ENCODE measurements around the gene SERTAD2.

Gene SERTAD2

GRCh38 chr2:64608867-64609226 is 44.9 kb downstream of the SERTAD2 start:
- no peak for DNase-seq (ENCODE audit: low spot score)

GRCh38 chr2:64607381-64608304 is 46.1 kb downstream of the SERTAD2 start:
- DNase-seq (ENCODE audit: low spot score): no peak

GRCh38 chr2:64606479-64607363 is 47.0 kb downstream of the SERTAD2 start:
- DNase-seq (ENCODE audit: low spot score): peak; percentile 90

- no peak for DNase-seq (ENCODE audit: low spot score)
These were observed 47.7 kb downstream of the SERTAD2 start for GRCh38 chr2:64605991-64606478.

GRCh38 chr2:64605026-64605471 is 48.7 kb downstream of the SERTAD2 start:
- DNase-seq (ENCODE audit: low spot score): no peak

- DNase-seq (ENCODE audit: low spot score): no peak
These were observed 49.6 kb downstream of the SERTAD2 start for GRCh38 chr2:64604155-64604554.

- DNase-seq (ENCODE audit: low spot score): no peak
These were observed 51.3 kb downstream of the SERTAD2 start for GRCh38 chr2:64602436-64602835.

- no peak for DNase-seq (ENCODE audit: low spot score)
These were observed 51.8 kb downstream of the SERTAD2 start for GRCh38 chr2:64601785-64602391.

GRCh38 chr2:64601034-64601754 is 52.5 kb downstream of the SERTAD2 start:
- DNase-seq (ENCODE audit: low spot score): no peak

- DNase-seq (ENCODE audit: low spot score): no peak
These were observed 54.2 kb downstream of the SERTAD2 start for GRCh38 chr2:64599469-64599868.

GRCh38 chr2:64598226-64598625 is 55.5 kb downstream of the SERTAD2 start:
- DNase-seq (ENCODE audit: low spot score): no peak

GRCh38 chr2:64595397-64596176 is 58.1 kb downstream of the SERTAD2 start:
- DNase-seq (ENCODE audit: low spot score): peak; percentile 32

GRCh38 chr2:64594226-64594989 is 59.3 kb downstream of the SERTAD2 start:
- DNase-seq (ENCODE audit: low spot score): no peak

- no peak for DNase-seq (ENCODE audit: low spot score)
These were observed 60.6 kb downstream of the SERTAD2 start for GRCh38 chr2:64593035-64593655.

- DNase-seq (ENCODE audit: low spot score): no peak
These were observed 62.5 kb downstream of the SERTAD2 start for GRCh38 chr2:64591188-64591587.

GRCh38 chr2:64587561-64587960 is 66.2 kb downstream of the SERTAD2 start:
- DNase-seq (ENCODE audit: low spot score): no peak

GRCh38 chr2:64586883-64587481 is 66.7 kb downstream of the SERTAD2 start:
- DNase-seq (ENCODE audit: low spot score): peak; percentile 56

- no peak for DNase-seq (ENCODE audit: low spot score)
These were observed 67.7 kb downstream of the SERTAD2 start for GRCh38 chr2:64586054-64586453.

- no peak for DNase-seq (ENCODE audit: low spot score)
These were observed 70.9 kb downstream of the SERTAD2 start for GRCh38 chr2:64582774-64583340.
